C4-2B (cell line): ENCODE measurements around the gene ENTPD1.

Experiments used
- CTCF ChIP-seq: fragments of 450-650 bp; conservative IDR thresholded peaks from 2 replicates; pipeline ENCODE4 v1.5.1; 2017; ENCODE audit warnings: mild to moderate bottlenecking
- ZFX ChIP-seq: fragments of 450-650 bp; IDR thresholded peaks from 2 replicates; pipeline ENCODE4 v1.6.1; 2017

- no peak for TF ChIP-seq CTCF
- no peak for TF ChIP-seq ZFX
Observed at GRCh38 chr10:95813054-95813685, 57.2 kb downstream of the ENTPD1 start.
